Measurements from ENCODE around the gene FGD2. TPM values are rescaled to one million over a fixed set of nuclear protein-coding genes. Genes with fewer than 3 reads are reported as not detected.

The FGD2 gene
- total RNA-seq, 1 donor from 2014 or later: not detected

- Mint-ChIP-seq H3K36me3 (ENCODE audit: unreplicated experiment) (peaks cover 30% of the 10 kb centered on the region), H3K9me3 (ENCODE audit: unreplicated experiment) (no peaks in the 10 kb centered on the region), H3K4me1 (ENCODE audit: unreplicated experiment) (peaks cover 21% of the 10 kb centered on the region), H3K27me3 (ENCODE audit: unreplicated experiment) (no peaks in the 10 kb centered on the region), H3K4me3 (ENCODE audit: unreplicated experiment) (no peak overlapping the region), H3K27ac (ENCODE audit: unreplicated experiment) (peak overlapping the region; percentile 45)
- TF ChIP-seq CTCF (IDR thresholded peaks at IDR 0.05): no peak
- DNase-seq (ENCODE audit: extremely low spot score, unreplicated experiment): no peak
These were observed 25.3 kb upstream of the FGD2 start for GRCh38 chr6:36980129-36980528.

- Mint-ChIP-seq H3K4me3 (ENCODE audit: unreplicated experiment) (no peak overlapping the region), H3K4me1 (ENCODE audit: unreplicated experiment) (peaks cover 21% of the 10 kb centered on the region)
- TF ChIP-seq CTCF (IDR thresholded peaks at IDR 0.05): no peak
These were observed 24.4 kb upstream of the FGD2 start for GRCh38 chr6:36980876-36981619.

GRCh38 chr6:36983538-36983937 lies 21.9 kb upstream of the FGD2 start:
- H3K27ac Mint-ChIP-seq (ENCODE audit: unreplicated experiment): no peak overlapping the region
- DNase-seq (ENCODE audit: extremely low spot score, unreplicated experiment): no peak
- no peaks in the 10 kb centered on the region for H3K27me3 Mint-ChIP-seq (ENCODE audit: unreplicated experiment)
- no peak overlapping the region for H3K4me3 Mint-ChIP-seq (ENCODE audit: unreplicated experiment)
- peaks cover 7% of the 10 kb centered on the region for H3K36me3 Mint-ChIP-seq (ENCODE audit: unreplicated experiment)
- H3K9me3 Mint-ChIP-seq (ENCODE audit: unreplicated experiment): no peaks in the 10 kb centered on the region
- peaks cover 32% of the 10 kb centered on the region for H3K4me1 Mint-ChIP-seq (ENCODE audit: unreplicated experiment)
- no peak for TF ChIP-seq CTCF (IDR thresholded peaks at IDR 0.05)

More at GRCh38 chr6:36980876-36981619, 24.4 kb upstream of the FGD2 start:
- Mint-ChIP-seq H3K9me3 (ENCODE audit: unreplicated experiment) (no peaks in the 10 kb centered on the region), H3K27me3 (ENCODE audit: unreplicated experiment) (no peaks in the 10 kb centered on the region), H3K27ac (ENCODE audit: unreplicated experiment) (peak overlapping the region; percentile 42), H3K36me3 (ENCODE audit: unreplicated experiment) (peaks cover 23% of the 10 kb centered on the region)
- no peak for DNase-seq (ENCODE audit: extremely low spot score, unreplicated experiment)

- no peaks in the 10 kb centered on the region for H3K27me3 Mint-ChIP-seq (ENCODE audit: unreplicated experiment)
- H3K4me1 Mint-ChIP-seq (ENCODE audit: unreplicated experiment): peaks cover 24% of the 10 kb centered on the region
- DNase-seq (ENCODE audit: extremely low spot score, unreplicated experiment): no peak
- H3K9me3 Mint-ChIP-seq (ENCODE audit: unreplicated experiment): no peaks in the 10 kb centered on the region
- peaks cover 3% of the 10 kb centered on the region for H3K36me3 Mint-ChIP-seq (ENCODE audit: unreplicated experiment)
- H3K27ac Mint-ChIP-seq (ENCODE audit: unreplicated experiment): no peak overlapping the region
- TF ChIP-seq CTCF (IDR thresholded peaks at IDR 0.05): no peak
- H3K4me3 Mint-ChIP-seq (ENCODE audit: unreplicated experiment): no peak overlapping the region
These were observed 20.7 kb upstream of the FGD2 start for GRCh38 chr6:36984581-36985416.

- Mint-ChIP-seq H3K4me1 (ENCODE audit: unreplicated experiment) (peaks cover 20% of the 10 kb centered on the region), H3K36me3 (ENCODE audit: unreplicated experiment) (peaks cover 2% of the 10 kb centered on the region), H3K9me3 (ENCODE audit: unreplicated experiment) (no peaks in the 10 kb centered on the region), H3K4me3 (ENCODE audit: unreplicated experiment) (no peak overlapping the region), H3K27me3 (ENCODE audit: unreplicated experiment) (no peaks in the 10 kb centered on the region), H3K27ac (ENCODE audit: unreplicated experiment) (no peak overlapping the region)
- no peak for DNase-seq (ENCODE audit: extremely low spot score, unreplicated experiment)
- TF ChIP-seq CTCF (IDR thresholded peaks at IDR 0.05): no peak
These were observed 20.0 kb upstream of the FGD2 start for GRCh38 chr6:36985417-36985807.

All from osteocyte (in vitro differentiated cells).